Suprapubic skin (tissue), 4 donors: ENCODE data around the gene CBLB. TPM values are rescaled to one million over a fixed set of nuclear protein-coding genes. Genes with fewer than 3 reads are reported as not detected.

ENCODE experiments used
- DNase-seq, 2 donors: peaks; one replicate each; pipeline ENCODE4 v3.0.0-alpha.2; 2019; ENCODE audit warnings: low spot score in 2 of 2
- H3K27ac ChIP-seq: fragments of 200-600 bp; sonication (generic); one replicate; pipeline ENCODE4 v1.5.1; 2019
- H3K27me3 ChIP-seq: fragments of 200-600 bp; sonication (generic); one replicate; pipeline ENCODE4 v1.5.1; 2019
- H3K36me3 ChIP-seq: fragments of 200-600 bp; sonication (generic); one replicate; pipeline ENCODE4 v1.5.1; 2019
- H3K4me1 ChIP-seq: fragments of 200-600 bp; sonication (generic); one replicate; pipeline ENCODE4 v1.5.1; 2019
- H3K4me3 ChIP-seq: fragments of 200-600 bp; sonication (generic); one replicate; pipeline ENCODE4 v1.5.1; 2019; ENCODE audit warnings: mild to moderate bottlenecking
- H3K9me3 ChIP-seq: fragments of 200-600 bp; sonication (generic); one replicate; pipeline ENCODE4 v1.5.1; 2019
- EP300 ChIP-seq: sonication (generic); formaldehyde crosslinking; IDR thresholded peaks from one replicate; pipeline ENCODE4 v1.6.1; 2017; ENCODE audit warnings: antibody characterized with exemption
- POLR2A ChIP-seq, 2 donors: fragments of 450-650 bp; IDR thresholded peaks; one replicate each; pipeline ENCODE4 v1.6.1; 2017; ENCODE audit warnings: antibody characterized with exemption in 2 of 2, mild to moderate bottlenecking in 2 of 2, moderate library complexity in 2 of 2
- POLR2AphosphoS5 ChIP-seq, 3 donors: sonication (generic); formaldehyde crosslinking; IDR thresholded peaks; one replicate each; pipeline ENCODE4 v1.6.1; 2017; ENCODE audit warnings: antibody characterized with exemption in 3 of 3
- WGBS: methylation state at CpG from one replicate; pipeline ENCODE4 v1.1.5; 2018; 5-methylcytosine and 5-hydroxymethylcytosine counted together
- total RNA-seq, 4 donors: library from RNA; depleted of rRNA; stranded (reverse); fragments of >200 nt; gene quantifications; one replicate each; pipeline ENCODE4 v1.1.0, GENCODE V29; 2016
- TF ChIP-seq, protein P1 (sequence below), 2 donors: fragments of 200-600 bp in 1 of 2; fragments of 450-650 bp in 1 of 2; sonication (generic) in 1 of 2; IDR thresholded peaks; one replicate each; pipeline ENCODE4 v1.5.1; 2016 to 2019; ENCODE audit warnings: antibody characterized with exemption in 2 of 2, mild to moderate bottlenecking in 1 of 2, moderate library complexity in 1 of 2

The CBLB gene
- total RNA-seq, 4 donors from 2014 or later: 16.8 to 43.8 (median 25.2) TPM

DNA sequence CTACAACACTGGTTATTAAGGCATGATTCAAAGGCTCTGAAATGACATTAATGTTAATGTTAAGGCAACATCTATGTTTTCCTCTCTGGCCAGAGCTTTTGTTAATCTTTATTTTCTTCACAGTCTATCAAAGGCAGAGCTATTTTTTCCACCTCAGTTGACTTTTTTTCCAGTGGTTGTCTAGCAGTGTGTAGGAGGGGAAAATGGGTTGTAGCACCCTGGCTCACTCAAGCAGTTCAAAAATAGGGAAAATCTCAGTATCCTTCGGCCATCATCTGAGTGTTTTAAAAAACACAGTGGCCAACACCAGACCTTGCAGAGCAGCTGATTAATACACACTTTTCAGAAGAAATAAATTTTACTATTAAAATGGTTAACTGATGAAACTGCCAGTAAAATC, 21.4 kb downstream of the CBLB start:
- WGBS: 50% methylated on average over 1 of the region's 1 CpG
- DNase-seq: no peak
- Histone ChIP-seq H3K36me3 (peaks cover 18% of the 10 kb centered on the region), H3K27ac (no peak overlapping the region), H3K27me3 (no peaks in the 10 kb centered on the region), H3K9me3 (no peaks in the 10 kb centered on the region), H3K4me1 (peaks cover 40% of the 10 kb centered on the region), H3K4me3 (no peak overlapping the region)
- no peak for TF ChIP-seq POLR2A (IDR thresholded peaks at IDR 0.05)
- TF ChIP-seq EP300: no peak
- TF ChIP-seq POLR2AphosphoS5 (IDR thresholded peaks at IDR 0.05): no peak
- TF ChIP-seq, protein P1, sequence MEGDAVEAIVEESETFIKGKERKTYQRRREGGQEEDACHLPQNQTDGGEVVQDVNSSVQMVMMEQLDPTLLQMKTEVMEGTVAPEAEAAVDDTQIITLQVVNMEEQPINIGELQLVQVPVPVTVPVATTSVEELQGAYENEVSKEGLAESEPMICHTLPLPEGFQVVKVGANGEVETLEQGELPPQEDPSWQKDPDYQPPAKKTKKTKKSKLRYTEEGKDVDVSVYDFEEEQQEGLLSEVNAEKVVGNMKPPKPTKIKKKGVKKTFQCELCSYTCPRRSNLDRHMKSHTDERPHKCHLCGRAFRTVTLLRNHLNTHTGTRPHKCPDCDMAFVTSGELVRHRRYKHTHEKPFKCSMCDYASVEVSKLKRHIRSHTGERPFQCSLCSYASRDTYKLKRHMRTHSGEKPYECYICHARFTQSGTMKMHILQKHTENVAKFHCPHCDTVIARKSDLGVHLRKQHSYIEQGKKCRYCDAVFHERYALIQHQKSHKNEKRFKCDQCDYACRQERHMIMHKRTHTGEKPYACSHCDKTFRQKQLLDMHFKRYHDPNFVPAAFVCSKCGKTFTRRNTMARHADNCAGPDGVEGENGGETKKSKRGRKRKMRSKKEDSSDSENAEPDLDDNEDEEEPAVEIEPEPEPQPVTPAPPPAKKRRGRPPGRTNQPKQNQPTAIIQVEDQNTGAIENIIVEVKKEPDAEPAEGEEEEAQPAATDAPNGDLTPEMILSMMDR (IDR thresholded peaks at IDR 0.05): no peak

DNA sequence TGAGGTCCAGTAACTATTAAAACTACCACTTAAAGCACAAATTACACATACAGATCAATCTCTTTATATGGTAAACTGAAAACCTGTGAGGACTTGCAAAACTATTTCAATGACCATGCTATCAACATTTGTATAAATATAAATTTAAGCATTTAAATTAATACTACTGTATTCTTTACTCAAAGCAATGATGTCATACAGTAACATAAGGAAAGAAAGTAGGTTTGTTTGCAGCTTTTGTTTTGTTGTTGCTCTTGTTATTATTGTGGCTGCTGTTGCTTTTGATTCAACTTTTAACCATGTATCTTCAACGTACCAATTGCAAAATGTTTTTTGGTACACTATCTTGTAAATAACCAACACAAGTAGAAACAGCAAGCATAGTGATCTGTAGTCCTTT, 22.0 kb downstream of the CBLB start:
- no peak overlapping the region for H3K4me3 ChIP-seq
- TF ChIP-seq POLR2AphosphoS5 (IDR thresholded peaks at IDR 0.05): no peak
- no peak for TF ChIP-seq POLR2A (IDR thresholded peaks at IDR 0.05)
- TF ChIP-seq EP300: no peak
- TF ChIP-seq, protein P1 (IDR thresholded peaks at IDR 0.05): no peak
- no peak for DNase-seq
- no peaks in the 10 kb centered on the region for H3K27me3 ChIP-seq
- no peaks in the 10 kb centered on the region for H3K9me3 ChIP-seq
- H3K27ac ChIP-seq: no peak overlapping the region
- peaks cover 12% of the 10 kb centered on the region for H3K36me3 ChIP-seq
- H3K4me1 ChIP-seq: peaks cover 40% of the 10 kb centered on the region
- WGBS: 38% methylated on average over 1 of the region's 1 CpG

DNA sequence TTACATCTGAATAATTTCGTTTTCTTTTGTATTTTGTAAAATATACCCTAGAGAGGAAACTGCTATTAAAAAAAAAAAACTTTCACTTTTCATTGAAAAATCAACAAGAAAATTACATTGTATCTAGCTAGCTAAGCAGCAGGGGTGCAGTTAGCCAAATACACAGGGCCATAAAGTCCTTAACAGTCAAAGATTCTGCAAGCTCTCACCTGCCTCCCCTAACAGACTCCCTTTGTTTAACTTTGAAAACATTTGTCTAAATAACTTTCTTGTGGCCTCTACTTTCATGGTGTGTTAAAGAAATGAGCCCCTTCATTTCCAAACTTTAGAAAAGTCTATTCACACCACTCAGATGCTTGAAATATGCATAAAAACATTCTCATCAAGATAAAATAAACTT, 23.3 kb downstream of the CBLB start:
- H3K4me1 ChIP-seq: peaks cover 40% of the 10 kb centered on the region
- TF ChIP-seq, protein P1 (IDR thresholded peaks at IDR 0.05): no peak
- TF ChIP-seq EP300 (no peak), POLR2A (IDR thresholded peaks at IDR 0.05) (no peak), POLR2AphosphoS5 (IDR thresholded peaks at IDR 0.05) (no peak)
- no peak for DNase-seq
- H3K36me3 ChIP-seq: no peaks in the 10 kb centered on the region
- WGBS: 54% methylated on average over 1 of the region's 1 CpG
- no peaks in the 10 kb centered on the region for H3K27me3 ChIP-seq
- H3K4me3 ChIP-seq: no peak overlapping the region
- H3K27ac ChIP-seq: no peak overlapping the region
- H3K9me3 ChIP-seq: no peaks in the 10 kb centered on the region

DNA sequence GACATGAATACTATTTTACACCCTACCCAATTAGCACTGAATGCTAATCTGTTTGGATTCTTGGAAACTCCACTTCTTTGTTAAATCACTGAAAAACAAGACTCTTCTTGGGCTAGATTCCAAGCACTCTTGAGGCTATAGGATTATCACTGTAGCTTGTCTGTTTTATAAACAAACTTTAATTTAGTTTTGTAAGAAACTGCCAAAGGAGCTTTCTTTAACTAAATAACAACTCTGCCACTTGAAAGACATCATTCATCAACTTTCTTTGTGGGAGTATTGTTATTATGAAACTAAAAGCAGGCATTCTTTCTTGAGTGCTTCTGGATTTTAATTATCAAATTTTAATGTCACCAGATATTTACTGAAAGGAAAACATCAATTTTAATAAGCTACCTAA, 24.1 kb downstream of the CBLB start:
- no peak for DNase-seq
- Histone ChIP-seq H3K4me3 (no peak overlapping the region), H3K27me3 (no peaks in the 10 kb centered on the region), H3K27ac (no peak overlapping the region), H3K9me3 (no peaks in the 10 kb centered on the region), H3K4me1 (peaks cover 40% of the 10 kb centered on the region), H3K36me3 (no peaks in the 10 kb centered on the region)
- TF ChIP-seq POLR2AphosphoS5 (IDR thresholded peaks at IDR 0.05): no peak
- no peak for TF ChIP-seq POLR2A (IDR thresholded peaks at IDR 0.05)
- TF ChIP-seq EP300: no peak
- TF ChIP-seq, protein P1 (IDR thresholded peaks at IDR 0.05): no peak

DNA sequence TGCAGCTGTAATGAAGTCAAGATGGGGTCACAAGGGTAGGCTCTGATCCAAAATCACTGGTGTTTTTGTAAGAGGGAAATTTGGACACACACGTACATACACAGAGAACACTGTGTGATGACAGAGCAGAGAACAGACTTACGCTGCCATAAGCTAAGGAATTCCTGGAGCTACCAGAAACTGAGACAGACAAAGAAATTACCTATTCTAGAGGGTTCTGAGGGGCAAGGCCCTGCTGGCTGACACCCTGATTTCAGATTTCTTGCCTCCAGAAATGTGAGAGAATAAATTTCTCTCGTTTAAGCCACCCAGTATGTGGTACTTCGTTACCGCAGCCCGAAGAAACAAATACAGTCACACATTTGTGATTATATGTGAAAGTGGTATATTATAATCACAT, 24.8 kb downstream of the CBLB start:
- DNase-seq: no peak
- Histone ChIP-seq H3K27ac (no peak overlapping the region), H3K4me3 (no peak overlapping the region), H3K27me3 (no peaks in the 10 kb centered on the region), H3K36me3 (no peaks in the 10 kb centered on the region), H3K9me3 (no peaks in the 10 kb centered on the region), H3K4me1 (peaks cover 40% of the 10 kb centered on the region)
- TF ChIP-seq, protein P1 (IDR thresholded peaks at IDR 0.05): no peak
- TF ChIP-seq POLR2AphosphoS5 (IDR thresholded peaks at IDR 0.05) (no peak), EP300 (no peak), POLR2A (IDR thresholded peaks at IDR 0.05) (no peak)
- 77% methylated on average over 6 of the region's 6 CpGs for WGBS
